Cardiac muscle cell (in vitro differentiated cells and primary cell): ENCODE data around the gene IYD. TPM values are rescaled to one million over a fixed set of nuclear protein-coding genes. Genes with fewer than 3 reads are reported as not detected.

Experiments used
- DNase-seq, 2 donors: peaks; one replicate each; pipeline versions ENCODE4 v3.0.0 to v3.0.0-alpha.2; 2010 to 2017; ENCODE audit warnings: low read depth in 1 of 2, low spot score in 1 of 2
- H3K27ac ChIP-seq: fragments of 200-600 bp; sonication (generic); 2 replicates; pipeline ENCODE4 v1.5.1; 2016
- H3K27me3 ChIP-seq: fragments of 200-600 bp; sonication (generic); 2 replicates; pipeline ENCODE4 v1.6.0; 2016; ENCODE audit warnings: control low read depth
- H3K36me3 ChIP-seq: fragments of 200-600 bp; sonication (generic); 2 replicates; pipeline ENCODE4 v1.5.1; 2016; ENCODE audit warnings: control low read depth
- H3K4me1 ChIP-seq: fragments of 200-600 bp; sonication (generic); 2 replicates; pipeline ENCODE4 v1.8.1; 2017; ENCODE audit warnings: low read depth, mild to moderate bottlenecking, mixed run types
- H3K4me3 ChIP-seq: fragments of 200-600 bp; sonication (generic); 2 replicates; pipeline ENCODE4 v1.5.1; 2016; ENCODE audit warnings: mild to moderate bottlenecking
- H3K9me3 ChIP-seq: fragments of 200-600 bp; sonication (generic); 2 replicates; pipeline ENCODE4 v1.5.1; 2017; ENCODE audit warnings: low read depth, mild to moderate bottlenecking, control low read depth
- CTCF ChIP-seq: IDR thresholded peaks from 2 replicates; pipeline ENCODE4 v1.5.1; 2012; ENCODE audit warnings: low read depth, mild to moderate bottlenecking, low read length
- polyA plus RNA-seq: library from polyadenylated mRNA; unstranded; fragments of >200 nt; fragmentation: Nextera tagmentation; extraction: Ambion mirVana; gene quantifications from 2 replicates; pipeline ENCODE4 v1.2.1, GENCODE V29; 2016
- total RNA-seq: library from RNA; depleted of rRNA; stranded (reverse); fragments of >200 nt; gene quantifications from 2 replicates; pipeline ENCODE4 v1.2.3, GENCODE V29; 2016

The IYD gene
- total and polyA plus RNA-seq, 2 experiments from 2014 or later: not detected

DNA sequence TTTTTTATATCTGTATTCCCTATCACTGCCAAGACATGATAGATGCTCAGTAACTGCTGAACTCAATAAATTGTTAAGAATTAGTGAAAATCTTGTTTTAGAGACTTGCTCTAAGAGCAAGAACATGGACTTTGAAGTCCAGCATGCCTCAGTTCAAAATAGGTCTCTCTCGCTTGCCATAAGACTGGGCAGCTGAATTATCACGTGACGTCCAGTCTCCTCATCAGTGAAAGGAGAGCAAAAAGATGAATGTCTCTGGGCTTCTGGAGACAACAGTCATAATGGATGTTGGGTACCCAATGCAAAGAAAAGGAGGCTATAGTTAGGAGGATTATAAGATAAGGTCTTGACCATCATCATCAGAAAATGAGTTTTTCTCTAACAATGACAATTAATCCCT, 82.1 kb downstream of the IYD start:
- no peak overlapping the region for H3K27ac ChIP-seq
- DNase-seq: no peak
- no peaks in the 10 kb centered on the region for H3K36me3 ChIP-seq
- no peak for TF ChIP-seq CTCF
- no peaks in the 10 kb centered on the region for H3K9me3 ChIP-seq
- H3K27me3 ChIP-seq: peaks cover 15% of the 10 kb centered on the region
- H3K4me3 ChIP-seq: no peak overlapping the region
- H3K4me1 ChIP-seq: peaks cover 22% of the 10 kb centered on the region

DNA sequence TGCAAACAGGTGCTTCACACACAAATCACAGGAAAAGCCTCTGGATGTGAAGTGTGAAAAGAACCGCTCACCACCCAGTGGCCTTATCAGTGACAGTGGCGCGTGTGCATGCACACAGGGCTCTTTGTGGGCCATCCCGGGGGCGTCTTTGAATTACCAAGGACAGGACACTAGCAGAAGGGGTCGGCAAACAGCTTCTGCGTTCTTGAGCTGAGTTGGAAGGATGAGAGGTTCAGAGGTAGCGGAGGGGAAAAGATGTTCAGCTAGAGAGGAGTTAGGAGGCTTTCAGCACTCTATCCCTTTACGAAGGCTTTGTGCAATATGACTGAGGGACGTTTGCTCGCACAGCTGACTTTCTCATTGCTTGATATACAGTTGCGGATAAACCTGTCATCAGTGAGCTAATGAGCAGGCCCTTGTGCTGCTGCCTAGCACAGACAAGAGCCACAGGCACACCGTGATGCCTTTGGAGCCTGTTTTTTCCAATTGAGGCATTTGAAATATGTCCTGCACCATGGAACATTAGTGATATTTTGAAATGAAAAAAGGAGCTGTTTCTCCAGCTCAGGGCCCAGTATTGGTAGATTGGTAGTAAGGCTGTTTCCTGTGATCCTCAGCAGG, 83.1 kb downstream of the IYD start:
- no peak for TF ChIP-seq CTCF
- DNase-seq: peak in 1 of 2 donors; percentile 61
- H3K4me1 ChIP-seq: peaks cover 22% of the 10 kb centered on the region
- peaks cover 7% of the 10 kb centered on the region for H3K27me3 ChIP-seq
- no peak overlapping the region for H3K4me3 ChIP-seq
- H3K9me3 ChIP-seq: no peaks in the 10 kb centered on the region
- H3K27ac ChIP-seq: peak overlapping the region; percentile 54
- H3K36me3 ChIP-seq: no peaks in the 10 kb centered on the region

DNA sequence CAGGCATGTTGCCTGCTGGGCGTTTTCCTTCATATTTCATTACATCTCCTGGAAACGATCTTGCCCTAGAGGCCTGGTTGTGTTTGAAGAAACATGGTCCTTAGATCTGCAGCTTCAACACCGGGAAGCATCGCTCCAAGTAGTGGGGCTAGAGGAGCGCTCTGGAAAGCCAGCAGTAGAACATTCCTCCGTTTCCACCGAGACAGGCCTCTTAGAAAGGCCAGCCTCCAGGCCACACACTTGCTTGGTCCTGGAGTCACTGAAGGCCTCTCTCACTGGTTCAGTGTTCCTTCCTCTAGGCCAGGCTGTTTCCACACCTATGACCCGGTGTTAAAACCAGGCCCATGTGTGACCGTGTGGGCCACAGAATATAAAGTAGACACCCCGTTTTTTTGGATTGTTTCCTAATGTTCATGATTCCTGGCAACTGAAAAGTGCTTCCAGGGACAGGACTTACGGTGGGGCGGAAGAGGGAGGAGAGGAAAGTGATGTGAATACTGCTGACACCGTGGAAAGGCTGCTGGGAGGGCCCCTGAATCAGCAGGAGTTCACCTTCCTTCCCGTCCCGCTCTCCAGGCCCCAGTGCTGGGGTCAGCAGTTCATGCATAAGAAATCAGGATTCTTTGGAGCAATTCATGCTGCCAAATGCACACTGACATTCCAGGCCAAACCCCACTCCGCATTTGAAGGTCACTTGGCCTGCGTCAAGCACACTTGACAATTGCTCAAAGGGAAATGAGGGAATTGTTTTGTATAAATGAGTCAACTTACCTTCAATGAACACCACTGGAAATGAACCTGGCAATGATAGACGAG, 83.8 kb downstream of the IYD start:
- Histone ChIP-seq H3K27ac (peak overlapping the region; percentile 54), H3K4me1 (peaks cover 22% of the 10 kb centered on the region), H3K27me3 (peaks cover under 1% of the 10 kb centered on the region), H3K9me3 (no peaks in the 10 kb centered on the region), H3K4me3 (no peak overlapping the region), H3K36me3 (no peaks in the 10 kb centered on the region)
- DNase-seq: peak in 1 of 2 donors; percentile 47
- no peak for TF ChIP-seq CTCF

DNA sequence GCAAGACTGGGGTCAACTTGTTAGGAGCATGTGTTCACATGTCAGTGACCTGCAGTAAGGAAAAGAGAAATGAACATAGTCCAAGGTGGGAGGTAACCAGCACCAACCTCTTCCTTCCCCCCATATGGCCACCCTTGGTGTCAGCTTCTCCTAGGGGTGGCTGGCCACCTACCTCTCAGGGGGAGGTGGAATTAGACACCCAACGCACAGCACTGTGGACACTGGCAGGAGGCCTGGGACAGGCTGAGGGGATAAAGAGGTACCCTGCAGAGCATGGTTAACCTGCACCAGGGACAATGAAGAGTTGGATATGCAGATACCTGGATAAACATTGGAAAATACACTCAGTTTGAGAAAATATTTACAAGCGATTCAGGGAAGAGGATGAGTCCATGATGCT, 84.5 kb downstream of the IYD start:
- Histone ChIP-seq H3K36me3 (no peaks in the 10 kb centered on the region), H3K27me3 (no peaks in the 10 kb centered on the region), H3K9me3 (no peaks in the 10 kb centered on the region), H3K4me3 (no peak overlapping the region), H3K4me1 (peaks cover 22% of the 10 kb centered on the region), H3K27ac (no peak overlapping the region)
- TF ChIP-seq CTCF: no peak
- DNase-seq: no peak

Other genes with a start within 250 kb of the IYD start
- gene PPP1R14C, start 226.0 kb upstream of the IYD start, total RNA-seq: 104 and 106 TPM in 2 replicates
- 190 and 273 TPM in 2 replicates for gene PPP1R14C, start 226.0 kb upstream of the IYD start, polyA plus RNA-seq
- 0.67 and 8.5 TPM in 2 replicates for gene PLEKHG1, start 230.9 kb downstream of the IYD start, total RNA-seq
- 2.3 and 2.7 TPM in 2 replicates for gene PLEKHG1, start 230.9 kb downstream of the IYD start, polyA plus RNA-seq